ENCODE data around the gene C2. TPM values are rescaled to one million over a fixed set of nuclear protein-coding genes. Genes with fewer than 3 reads are reported as not detected.

C2 gene
- total RNA-seq, 1 donor from 2014 or later = 2.7 TPM

GRCh38 chr6:31933537-31933936 lies 6.0 kb downstream of the C2 start:
- Mint-ChIP-seq H3K4me1 (no peaks in the 10 kb centered on the region), H3K36me3 (no peaks in the 10 kb centered on the region), H3K27me3 (ENCODE audit: low read depth) (peaks cover 13% of the 10 kb centered on the region), H3K4me3 (no peak overlapping the region), H3K9me3 (no peaks in the 10 kb centered on the region), H3K27ac (no peak overlapping the region)
- DNase-seq (ENCODE audit: low spot score in 2 of 2, unreplicated experiment in 2 of 2) = no peak
- TF ChIP-seq CTCF (IDR thresholded peaks at IDR 0.05; ENCODE audit: unreplicated experiment) = no peak

GRCh38 chr6:31935021-31935420 lies 7.5 kb downstream of the C2 start:
- no peak for DNase-seq (ENCODE audit: low spot score in 2 of 2, unreplicated experiment in 2 of 2)
- no peaks in the 10 kb centered on the region for H3K4me1 Mint-ChIP-seq
- H3K36me3 Mint-ChIP-seq = no peaks in the 10 kb centered on the region
- TF ChIP-seq CTCF (IDR thresholded peaks at IDR 0.05; ENCODE audit: unreplicated experiment) = no peak
- no peaks in the 10 kb centered on the region for H3K9me3 Mint-ChIP-seq
- H3K27me3 Mint-ChIP-seq (ENCODE audit: low read depth) = peaks cover 13% of the 10 kb centered on the region
- no peak overlapping the region for H3K4me3 Mint-ChIP-seq
- H3K27ac Mint-ChIP-seq = no peak overlapping the region

DNA sequence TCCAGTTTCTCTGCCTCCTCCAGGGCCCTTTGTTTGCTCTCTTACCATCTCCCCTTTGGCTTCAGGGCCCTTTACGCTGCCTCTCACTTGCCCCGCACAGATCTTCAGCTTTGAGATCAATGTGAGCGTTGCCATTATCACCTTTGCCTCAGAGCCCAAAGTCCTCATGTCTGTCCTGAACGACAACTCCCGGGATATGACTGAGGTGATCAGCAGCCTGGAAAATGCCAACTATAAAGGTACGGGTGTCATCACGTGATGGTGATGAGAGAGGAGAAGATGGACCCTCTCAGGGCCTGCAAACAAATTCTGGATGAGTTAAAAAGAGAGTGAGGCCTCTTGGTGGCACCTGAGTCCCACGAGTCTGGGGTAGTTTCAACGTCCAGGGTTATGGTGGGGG lies 8.3 kb downstream of the C2 start:
- Mint-ChIP-seq H3K36me3 (no peaks in the 10 kb centered on the region), H3K4me3 (no peak overlapping the region), H3K4me1 (no peaks in the 10 kb centered on the region), H3K9me3 (no peaks in the 10 kb centered on the region), H3K27ac (no peak overlapping the region), H3K27me3 (ENCODE audit: low read depth) (peaks cover 13% of the 10 kb centered on the region)
- DNase-seq (ENCODE audit: low spot score in 2 of 2, unreplicated experiment in 2 of 2) = no peak
- no peak for TF ChIP-seq CTCF (IDR thresholded peaks at IDR 0.05; ENCODE audit: unreplicated experiment)

DNA sequence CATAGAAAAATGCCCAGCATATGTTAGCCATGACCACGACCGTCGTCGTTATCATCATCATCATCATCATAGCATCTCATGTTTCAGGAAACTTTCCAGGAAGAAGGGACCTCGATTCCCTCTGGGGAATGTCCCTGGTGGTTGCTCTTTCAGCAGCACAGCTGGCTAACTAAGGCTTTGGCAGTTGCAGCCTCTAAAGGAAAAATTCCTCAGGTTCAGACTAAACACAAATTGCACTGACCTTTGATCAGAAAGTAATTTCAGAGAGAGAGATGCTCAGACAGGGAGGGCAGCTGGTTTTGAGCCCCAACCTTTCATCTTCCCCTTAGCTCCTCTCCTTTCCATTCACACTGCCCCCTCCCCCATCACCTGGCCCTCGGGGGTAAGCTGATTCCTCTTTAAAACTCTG lies 12.7 kb downstream of the C2 start:
- Mint-ChIP-seq H3K27me3 (ENCODE audit: low read depth) (peaks cover 36% of the 10 kb centered on the region), H3K4me1 (no peaks in the 10 kb centered on the region), H3K36me3 (no peaks in the 10 kb centered on the region), H3K9me3 (no peaks in the 10 kb centered on the region), H3K27ac (no peak overlapping the region), H3K4me3 (no peak overlapping the region)
- DNase-seq (ENCODE audit: low spot score in 2 of 2, unreplicated experiment in 2 of 2) = no peak
- no peak for TF ChIP-seq CTCF (IDR thresholded peaks at IDR 0.05; ENCODE audit: unreplicated experiment)

- no peaks in the 10 kb centered on the region for H3K4me1 Mint-ChIP-seq
- no peak for TF ChIP-seq CTCF (IDR thresholded peaks at IDR 0.05; ENCODE audit: unreplicated experiment)
- H3K4me3 Mint-ChIP-seq = no peak overlapping the region
- H3K9me3 Mint-ChIP-seq = no peaks in the 10 kb centered on the region
- no peaks in the 10 kb centered on the region for H3K36me3 Mint-ChIP-seq
- DNase-seq (ENCODE audit: low spot score in 2 of 2, unreplicated experiment in 2 of 2) = no peak
- peaks cover 53% of the 10 kb centered on the region for H3K27me3 Mint-ChIP-seq (ENCODE audit: low read depth)
- H3K27ac Mint-ChIP-seq = no peak overlapping the region
Observed at GRCh38 chr6:31943742-31944141, 16.2 kb downstream of the C2 start.

DNA sequence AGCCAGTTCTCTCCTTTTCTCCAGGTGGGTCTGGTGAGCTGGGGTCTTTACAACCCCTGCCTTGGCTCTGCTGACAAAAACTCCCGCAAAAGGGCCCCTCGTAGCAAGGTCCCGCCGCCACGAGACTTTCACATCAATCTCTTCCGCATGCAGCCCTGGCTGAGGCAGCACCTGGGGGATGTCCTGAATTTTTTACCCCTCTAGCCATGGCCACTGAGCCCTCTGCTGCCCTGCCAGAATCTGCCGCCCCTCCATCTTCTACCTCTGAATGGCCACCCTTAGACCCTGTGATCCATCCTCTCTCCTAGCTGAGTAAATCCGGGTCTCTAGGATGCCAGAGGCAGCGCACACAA lies 17.6 kb downstream of the C2 start:
- H3K27ac Mint-ChIP-seq = no peak overlapping the region
- peaks cover 53% of the 10 kb centered on the region for H3K27me3 Mint-ChIP-seq (ENCODE audit: low read depth)
- TF ChIP-seq CTCF (IDR thresholded peaks at IDR 0.05; ENCODE audit: unreplicated experiment) = no peak
- no peaks in the 10 kb centered on the region for H3K9me3 Mint-ChIP-seq
- H3K36me3 Mint-ChIP-seq = no peaks in the 10 kb centered on the region
- DNase-seq (ENCODE audit: low spot score in 2 of 2, unreplicated experiment in 2 of 2) = no peak
- no peak overlapping the region for H3K4me3 Mint-ChIP-seq
- no peaks in the 10 kb centered on the region for H3K4me1 Mint-ChIP-seq
